Adrenal gland (tissue), 19 donors: ENCODE measurements around the gene PHTF1. TPM values are rescaled to one million over a fixed set of nuclear protein-coding genes. Genes with fewer than 3 reads are reported as not detected.

Source experiments
- DNase-seq, 7 donors: peaks; one replicate each; pipeline ENCODE4 v3.0.0-alpha.2; 2019 to 2020
- H3K27ac ChIP-seq, 5 donors: fragments of 200-600 bp; sonication (generic) in 4 of 5; 1 replicate in 3 of 5; 2 replicates in 2 of 5; pipeline versions ENCODE4 v1.5.1 to v1.8.0; 2016 to 2020; ENCODE audit warnings: mild to moderate bottlenecking in 1 of 5
- H3K27me3 ChIP-seq: fragments of 200-600 bp; 2 replicates; pipeline ENCODE4 v1.8.0; 2021
- H3K36me3 ChIP-seq, 2 donors: fragments of 200-600 bp; replicated peaks in 1 of 2; 1 replicate in 1 of 2; 2 replicates in 1 of 2; pipeline versions ENCODE4 v1.5.1 to v1.8.0; 2018 to 2022
- H3K4me1 ChIP-seq, 2 donors: fragments of 200-600 bp; replicated peaks in 1 of 2; 1 replicate in 1 of 2; 2 replicates in 1 of 2; pipeline versions ENCODE4 v1.5.1 to v1.8.0; 2018 to 2021
- H3K4me3 ChIP-seq, 4 donors: fragments of 200-600 bp; sonication (generic) in 3 of 4; one replicate each; pipeline ENCODE4 v1.5.1; 2016 to 2018
- H3K9me3 ChIP-seq, 3 donors: fragments of 200-600 bp; sonication (generic) in 1 of 3; replicated peaks in 1 of 3; 1 replicate in 2 of 3; 2 replicates in 1 of 3; pipeline versions ENCODE4 v1.5.1 to v1.8.0; 2016 to 2021
- CTCF ChIP-seq, 6 experiments: fragments of 450-650 bp in 4 of 6; fragments of 200-600 bp in 2 of 6; sonication (generic) in 1 of 6; IDR thresholded peaks; 1 replicate in 5 of 6; 2 replicates in 1 of 6; pipeline versions ENCODE4 v1.5.1 to v1.8.0; 2016 to 2021; ENCODE audit warnings: antibody characterized with exemption in 6 of 6, mild to moderate bottlenecking in 2 of 6, moderate library complexity in 1 of 6
- POLR2A ChIP-seq, 2 donors: fragments of 450-650 bp; IDR thresholded peaks; one replicate each; pipeline ENCODE4 v1.6.1; 2017; ENCODE audit warnings: antibody characterized with exemption in 2 of 2, mild to moderate bottlenecking in 2 of 2, moderate library complexity in 1 of 2
- WGBS, 4 donors: extraction: QIAGEN DNeasy Blood & Tissue Kit in 2 of 4; methylation state at CpG; one replicate each; pipeline versions ENCODE4 v1.1.5 to v1.1.7; 2013 to 2017; 5-methylcytosine and 5-hydroxymethylcytosine counted together
- intact Hi-C, 2 donors: fragments of 100-400 bp; cut with DNase I; formaldehyde crosslinking; loops; one replicate each; pipeline versions ENCODE4 v1.14.1 to v1.15.0; 2022 to 2023
- long read RNA-seq, 10 donors: library from polyadenylated mRNA in 3 of 10; unstranded in 2 of 10; stranded (forward) in 1 of 10; transcript quantifications; one replicate each; pipeline ENCODE4 v2.0.0 and lab custom pipeline, GENCODE V29; 2021 to 2026
- polyA plus RNA-seq, 3 donors: library from polyadenylated mRNA; stranded (reverse); fragments of 200-250 nt in 2 of 3; fragments of 350-450 nt in 1 of 3; fragmentation: Illumina TruSeq in 1 of 3; extraction: RNeasy Lipid Tissue Mini Kit (QIAGEN cat#74804) in 1 of 3; gene quantifications; one replicate each; pipeline ENCODE4 v1.2.3, GENCODE V29; 2013 to 2014
- total RNA-seq, 9 donors: library from RNA; depleted of rRNA in 4 of 9; stranded (reverse); fragments of >200 nt in 4 of 9; fragments of 120-200 nt in 1 of 9; fragmentation: NEBNext Ultra II Directional in 1 of 9; extraction: Animal tissue kit (Norgen Biotek cat#: 25700) in 1 of 9; gene quantifications; one replicate each; pipeline versions ENCODE4 v1.1.0 to v1.2.4, GENCODE V29; 2013 to 2023
- donor health status: healthy with polysubstance abuse.
- donor health status: Bipolar disorder and iron deficiency.
- donor health status: DM: yes; HTN: yes; CAD: no.
- donor health status: DM: no; HTN: no; CAD: no.
- donor health status: DM: no; HTN: no; CAD: no.
- donor health status: DM: yes; HTN: yes; CAD: no.

The PHTF1 gene
- total RNA-seq = 10 to 100 TPM; 16.8 to 37.9 (median 21.8) TPM
- polyA plus RNA-seq = 10 to 100 TPM in 2 of 3 donors, 1 to 10 TPM in 1; 9.7 to 18.7 (median 12.4) TPM
- long read RNA-seq, donor 1, partial matches to known transcripts = 0 of 1 reads
- long read RNA-seq, donor 1, other reads (novel, unspliced or antisense) = 0 of 1 reads
- long read RNA-seq, donor 2, partial matches to known transcripts = 0 of 5 reads
- long read RNA-seq, donor 2, other reads (novel, unspliced or antisense) = 0 of 5 reads
- long read RNA-seq, donor 3 = 0 reads
- long read RNA-seq, donor 4, partial matches to known transcripts = 4 of 9 reads
- long read RNA-seq, donor 4, other reads (novel, unspliced or antisense) = 5 of 9 reads
- long read RNA-seq, donor 5, transcript PHTF1-204 (19 exons, 3,273 nt) = major isoform, 8 of 64 reads
- long read RNA-seq, donor 5, transcript PHTF1-205 (18 exons, 3,244 nt) = minor isoform, 6 of 64 reads
- long read RNA-seq, donor 5, partial matches to known transcripts = 21 of 64 reads
- long read RNA-seq, donor 5, other reads (novel, unspliced or antisense) = 27 of 64 reads
- long read RNA-seq, donor 6 = 0 reads
- long read RNA-seq, donor 7 = 0 reads
- long read RNA-seq, donor 8, partial matches to known transcripts = 0 of 1 reads
- long read RNA-seq, donor 8, other reads (novel, unspliced or antisense) = 0 of 1 reads
- long read RNA-seq, donor 9, partial matches to known transcripts = 0 of 4 reads
- long read RNA-seq, donor 9, other reads (novel, unspliced or antisense) = 0 of 4 reads
- long read RNA-seq, donor 10, partial matches to known transcripts = 0 of 2 reads
- long read RNA-seq, donor 10, other reads (novel, unspliced or antisense) = 0 of 2 reads

GRCh38 chr1:113759333-113760101 is at the start of gene PHTF1:
Gene PHTF1 (minus strand): TSS chr1:113759486. CDS start chr1:113758703, 783 bp downstream.
- H3K4me1 ChIP-seq = peaks cover 0 to 20% of the 10 kb centered on the region in 2 donors
- H3K4me3 ChIP-seq = peak within 1 kb of the TSS; percentile 86 to 97 (median 92)
- TF ChIP-seq POLR2A (IDR thresholded peaks at IDR 0.05) (peak in 1 of 2 donors; percentile 81), CTCF (IDR thresholded peaks at IDR 0.05) (no peak)
- intact Hi-C loops = loop anchor here in 1 of 2 donors (10.0 kb wide), 1 partner anchor 45 kb away; no protein-coding TSS in a partner anchor
- H3K9me3 ChIP-seq = no peaks in the 10 kb centered on the region
- 0 to 1% (median 1%) methylated on average over 27 to 47 of the region's 47 CpGs for WGBS, 4 donors
- DNase-seq = peak; percentile 69 to 82 (median 80)
- peak within 1 kb of the TSS; percentile 90 to 98 (median 96) for H3K27ac ChIP-seq
- H3K36me3 ChIP-seq = no peaks in the 10 kb centered on the region
- H3K27me3 ChIP-seq = no peaks in the 10 kb centered on the region

DNA sequence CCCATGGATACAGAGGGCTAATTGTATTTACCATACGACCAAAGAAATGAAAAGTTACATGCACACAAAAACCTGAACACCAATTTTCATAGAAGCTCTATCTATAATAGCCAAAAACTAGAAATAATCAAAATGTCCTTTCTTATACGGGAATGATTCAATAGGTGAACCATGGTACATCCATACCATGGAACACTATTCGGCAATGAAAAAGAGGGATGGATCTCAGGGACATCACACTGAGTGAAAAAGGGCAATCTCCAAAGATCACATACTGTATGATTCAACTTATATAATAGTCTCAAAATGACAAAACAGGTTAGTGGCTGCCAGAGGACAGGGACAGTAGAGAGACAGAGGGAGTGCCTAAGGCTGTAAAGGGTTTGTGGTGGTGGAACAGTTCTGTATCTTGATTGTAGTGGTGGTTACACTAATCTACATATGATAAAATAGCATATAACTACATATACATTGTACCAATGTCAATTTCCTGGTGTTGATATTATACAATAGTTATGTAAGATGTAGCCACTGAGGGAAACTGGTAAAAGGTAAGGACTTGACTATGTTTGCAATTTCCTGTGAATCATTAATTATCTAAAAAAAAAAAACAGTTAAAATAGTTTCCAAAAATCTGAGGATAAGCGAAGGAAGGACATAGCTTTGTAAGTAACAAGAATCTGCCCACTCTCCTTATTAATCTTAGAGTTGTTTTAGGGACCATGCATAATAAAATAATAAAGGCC is 49.3 kb upstream of the PHTF1 start:
- no peaks in the 10 kb centered on the region for H3K27me3 ChIP-seq
- intact Hi-C loops = loop anchor here in 1 of 2 donors (10.0 kb wide), 1 partner anchor 54 kb away; the partner anchor contains the start of gene PHTF1
- DNase-seq = no peak
- 75 to 82% (median 80%) methylated on average over 4 of the region's 4 CpGs for WGBS, 4 donors
- H3K4me3 ChIP-seq = peak overlapping the region in 1 of 4 donors; percentile 97
- no peaks in the 10 kb centered on the region for H3K9me3 ChIP-seq
- no peak for TF ChIP-seq POLR2A (IDR thresholded peaks at IDR 0.05)
- TF ChIP-seq CTCF (IDR thresholded peaks at IDR 0.05) = no peak
- H3K36me3 ChIP-seq = no peaks in the 10 kb centered on the region
- peaks cover 38 to 46% of the 10 kb centered on the region in 2 donors for H3K4me1 ChIP-seq
- no peak overlapping the region for H3K27ac ChIP-seq

DNA sequence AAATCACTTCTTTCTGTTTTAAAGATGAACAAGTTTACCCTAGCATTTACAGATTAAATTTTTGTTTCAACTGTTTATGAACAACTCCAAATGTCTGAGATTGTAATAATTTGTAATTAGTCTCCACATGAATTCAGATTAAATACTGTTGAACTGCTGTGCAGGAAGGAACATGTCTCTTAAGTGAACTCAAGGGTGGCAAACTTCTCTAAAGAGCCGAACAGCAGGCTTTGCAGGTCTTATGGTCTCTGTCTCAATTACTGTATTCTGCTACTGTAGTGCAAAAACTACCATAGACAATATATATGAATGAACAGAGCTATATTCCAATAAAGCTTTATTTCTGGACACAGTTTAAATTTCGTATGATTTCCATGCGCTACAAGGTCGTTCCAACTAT is 46.4 kb upstream of the PHTF1 start:
- H3K9me3 ChIP-seq = no peaks in the 10 kb centered on the region
- H3K27ac ChIP-seq = peak overlapping the region in 2 of 5 donors; percentile 37 to 76
- H3K4me1 ChIP-seq = peaks cover 34 to 54% of the 10 kb centered on the region in 2 donors
- TF ChIP-seq CTCF (IDR thresholded peaks at IDR 0.05) (no peak), POLR2A (IDR thresholded peaks at IDR 0.05) (no peak)
- H3K36me3 ChIP-seq = no peaks in the 10 kb centered on the region
- WGBS, 4 donors = 87 to 96% (median 90%) methylated on average over 4 of the region's 4 CpGs
- intact Hi-C loops = loop anchor here in 1 of 2 donors (10.0 kb wide), 1 partner anchor 51 kb away; the partner anchor contains the start of gene PHTF1
- H3K4me3 ChIP-seq = no peak overlapping the region
- H3K27me3 ChIP-seq = no peaks in the 10 kb centered on the region
- DNase-seq = no peak
